Measurements from ENCODE around the gene FGF10. TPM values are rescaled to one million over a fixed set of nuclear protein-coding genes. Genes with fewer than 3 reads are reported as not detected.

FGF10 gene
- polyA plus RNA-seq, 3 donors, result not detected

DNA sequence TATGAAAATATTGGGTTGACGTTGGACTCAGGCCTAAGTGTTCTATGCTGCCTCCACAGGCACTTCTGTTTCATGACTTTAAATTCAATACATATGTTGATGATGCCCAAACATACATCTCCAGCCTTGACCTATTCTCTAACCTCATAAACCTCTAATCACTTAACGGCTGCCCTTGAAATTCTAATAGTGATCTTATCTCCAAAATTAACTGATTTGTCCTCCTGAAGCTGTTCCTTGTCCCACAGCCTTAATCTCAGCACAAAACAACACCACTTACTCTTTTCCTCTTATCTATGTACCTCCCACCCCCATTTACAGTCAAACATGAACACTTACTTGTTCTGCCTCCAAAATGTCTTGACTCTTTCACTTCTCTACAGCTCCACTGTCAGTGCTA lies 43.3 kb downstream of the FGF10 start:
- no peak overlapping the region for H3K27ac Mint-ChIP-seq
- peaks cover 0 to 3% (median 0%) of the 10 kb centered on the region in 7 donors for H3K9me3 Mint-ChIP-seq
- H3K36me3 ChIP-seq (replicated peaks in 1 of 2; ENCODE audit: control insufficient read depth in 1 of 2, insufficient read depth in 2 of 2, low read length in 2 of 2), result no peaks in the 10 kb centered on the region
- no peak overlapping the region for H3K27ac ChIP-seq (ENCODE audit: low read depth in 1 of 2, low read length in 2 of 2)
- H3K36me3 Mint-ChIP-seq, result no peaks in the 10 kb centered on the region
- H3K4me1 ChIP-seq (ENCODE audit: control insufficient read depth in 1 of 2, insufficient read depth in 2 of 2, low read length in 2 of 2), result no peaks in the 10 kb centered on the region
- H4K20me1 ChIP-seq (ENCODE audit: insufficient read depth, low read length), result no peaks in the 10 kb centered on the region
- H3K4me2 ChIP-seq (replicated peaks; ENCODE audit: extremely low read depth, low read length, poor library complexity, severe bottlenecking), result no peak overlapping the region
- H3K9me3 ChIP-seq (replicated peaks in 1 of 2; ENCODE audit: control insufficient read depth in 1 of 2, insufficient read depth in 1 of 2, low read length in 2 of 2), result no peaks in the 10 kb centered on the region
- no peak for TF ChIP-seq CTCF (IDR thresholded peaks at IDR 0.05)
- DNase-seq, result no peak
- H3K27me3 ChIP-seq (ENCODE audit: control insufficient read depth in 2 of 2, insufficient read depth in 2 of 2, low read length in 2 of 2), result no peaks in the 10 kb centered on the region
- H3K79me2 ChIP-seq (ENCODE audit: insufficient read depth, low read length), result no peaks in the 10 kb centered on the region
- H2AFZ ChIP-seq (ENCODE audit: insufficient read depth, low read depth, low read length, poor library complexity, severe bottlenecking), result no peak overlapping the region
- no peak overlapping the region for H3K4me3 Mint-ChIP-seq
- H3K9ac ChIP-seq (ENCODE audit: insufficient read depth, low read length, poor library complexity, severe bottlenecking), result no peak overlapping the region
- intact Hi-C loops (cut with micrococcal nuclease), result no loop called here
- WGBS (ENCODE audit: insufficient coverage), result 83% methylated on average over 1 of the region's 2 CpGs
- H3K4me3 ChIP-seq (replicated peaks in 1 of 3; ENCODE audit: low read depth in 2 of 3, low read length in 3 of 3), result no peak overlapping the region
- no peaks in the 10 kb centered on the region for H3K4me1 Mint-ChIP-seq
- H3K27me3 Mint-ChIP-seq (ENCODE audit: low read depth in 3 of 3), result no peaks in the 10 kb centered on the region

- peaks cover 1 to 2% (median 2%) of the 10 kb centered on the region in 3 donors for H3K27me3 Mint-ChIP-seq (ENCODE audit: low read depth in 3 of 3)
- DNase-seq, result no peak
- Histone ChIP-seq H3K4me2 (replicated peaks; ENCODE audit: extremely low read depth, low read length, poor library complexity, severe bottlenecking) (no peak overlapping the region), H3K79me2 (ENCODE audit: insufficient read depth, low read length) (no peaks in the 10 kb centered on the region), H3K27ac (ENCODE audit: low read depth in 1 of 2, low read length in 2 of 2) (no peak overlapping the region), H3K36me3 (replicated peaks in 1 of 2; ENCODE audit: control insufficient read depth in 1 of 2, insufficient read depth in 2 of 2, low read length in 2 of 2) (no peaks in the 10 kb centered on the region), H3K4me1 (ENCODE audit: control insufficient read depth in 1 of 2, insufficient read depth in 2 of 2, low read length in 2 of 2) (no peaks in the 10 kb centered on the region), H3K9ac (ENCODE audit: insufficient read depth, low read length, poor library complexity, severe bottlenecking) (no peak overlapping the region), H3K9me3 (replicated peaks in 1 of 2; ENCODE audit: control insufficient read depth in 1 of 2, insufficient read depth in 1 of 2, low read length in 2 of 2) (no peaks in the 10 kb centered on the region), H3K27me3 (ENCODE audit: control insufficient read depth in 2 of 2, insufficient read depth in 2 of 2, low read length in 2 of 2) (no peaks in the 10 kb centered on the region), H4K20me1 (ENCODE audit: insufficient read depth, low read length) (no peaks in the 10 kb centered on the region), H3K4me3 (replicated peaks in 1 of 3; ENCODE audit: low read depth in 2 of 3, low read length in 3 of 3) (no peak overlapping the region), H2AFZ (ENCODE audit: insufficient read depth, low read depth, low read length, poor library complexity, severe bottlenecking) (no peak overlapping the region)
- no peak overlapping the region for H3K27ac Mint-ChIP-seq
- intact Hi-C loops (cut with micrococcal nuclease), result no loop called here
- TF ChIP-seq CTCF (IDR thresholded peaks at IDR 0.05), result no peak
- no peak overlapping the region for H3K4me3 Mint-ChIP-seq
- no peaks in the 10 kb centered on the region for H3K4me1 Mint-ChIP-seq
- WGBS (ENCODE audit: insufficient coverage), result no CpG with 5 or more reads among the region's 2 CpGs
- no peaks in the 10 kb centered on the region for H3K36me3 Mint-ChIP-seq
- peaks cover 0 to 2% (median 0%) of the 10 kb centered on the region in 7 donors for H3K9me3 Mint-ChIP-seq
These were observed 52.5 kb downstream of the FGF10 start for GRCh38 chr5:44336708-44337107.
